HEK293 (cell line): ENCODE measurements around the gene TNFRSF6B.

ENCODE experiments used
- CTCF ChIA-PET: fragments of 350-600 bp; formaldehyde crosslinking; extraction: SDS; loops from one replicate; lab custom pipeline; 2021; ENCODE audit warnings: antibody characterized with exemption; lab: Yijun Ruan, JAX
- POLR2A ChIA-PET: fragments of 300-600 bp; formaldehyde crosslinking; extraction: SDS; loops from one replicate; lab custom pipeline; 2020; ENCODE audit warnings: antibody characterized with exemption, inconsistent platforms; lab: Yijun Ruan, JAX
- H3K27ac ChIP-seq: fragments of 200-500 bp; sonication (Bioruptor generic); 2 replicates; pipeline ENCODE4 v1.5.1; 2014; ENCODE audit warnings: low read depth, low read length, control low read depth, inconsistent platforms; ENCODE audit errors: extremely low read depth
- H3K36me3 ChIP-seq, 2 experiments: fragments of 200-500 bp in 1 of 2; sonication (Bioruptor generic) in 1 of 2; 1 replicate in 1 of 2; 2 replicates in 1 of 2; pipeline ENCODE4 v1.5.1; 2014 to 2017; ENCODE audit warnings: inconsistent platforms in 2 of 2, low read length in 2 of 2; ENCODE audit not compliant: control insufficient read depth in 2 of 2, insufficient read depth in 1 of 2
- H3K4me1 ChIP-seq: fragments of 200-500 bp; sonication (Bioruptor generic); 2 replicates; pipeline ENCODE4 v1.5.1; 2014; ENCODE audit warnings: mild to moderate bottlenecking, low read length, inconsistent platforms; ENCODE audit not compliant: control insufficient read depth, insufficient read depth
- H3K4me3 ChIP-seq: 2 replicates; pipeline ENCODE4 v1.5.1; 2011; ENCODE audit warnings: low read depth, mild to moderate bottlenecking, control low read depth, low read length, moderate library complexity
- H3K9me3 ChIP-seq: fragments of 200-500 bp; sonication (Bioruptor generic); 2 replicates; pipeline ENCODE4 v1.5.1; 2014; ENCODE audit warnings: low read depth, low read length, inconsistent platforms; ENCODE audit not compliant: control insufficient read depth, insufficient read depth
- BCL11B ChIP-seq: fragments of 450-650 bp; formaldehyde crosslinking; IDR thresholded peaks from 2 replicates; pipeline ENCODE4 v1.5.1; 2016; ENCODE audit warnings: low read depth, missing biosample characterization, missing genetic modification characterization
- HOXD13 ChIP-seq: sonication (generic); formaldehyde crosslinking; IDR thresholded peaks from 2 replicates; pipeline ENCODE4 v1.8.0; 2022; ENCODE audit warnings: missing genetic modification reagents, borderline replicate concordance
- KLF1 ChIP-seq: fragments of 450-650 bp; formaldehyde crosslinking; IDR thresholded peaks from 2 replicates; pipeline ENCODE4 v1.5.1; 2016; ENCODE audit warnings: missing biosample characterization, missing genetic modification characterization
- KLF8 ChIP-seq: fragments of 450-650 bp; formaldehyde crosslinking; IDR thresholded peaks from 2 replicates; pipeline ENCODE4 v1.5.1; 2016; ENCODE audit warnings: missing biosample characterization, missing genetic modification characterization
- ZFHX2 ChIP-seq: fragments of 450-650 bp; formaldehyde crosslinking; conservative IDR thresholded peaks from 2 replicates; pipeline ENCODE4 v1.5.1; 2016; ENCODE audit warnings: missing biosample characterization, missing genetic modification characterization
- ZNF10 ChIP-seq: fragments of 450-650 bp; formaldehyde crosslinking; IDR thresholded peaks from 2 replicates; pipeline ENCODE4 v1.5.1; 2017; ENCODE audit warnings: missing biosample characterization, missing genetic modification characterization
- ZNF133 ChIP-seq: fragments of 450-650 bp; formaldehyde crosslinking; IDR thresholded peaks from 2 replicates; pipeline ENCODE4 v1.5.1; 2016; ENCODE audit warnings: missing biosample characterization, missing genetic modification characterization
- ZNF23 ChIP-seq: fragments of 450-650 bp; formaldehyde crosslinking; IDR thresholded peaks from 2 replicates; pipeline ENCODE4 v1.5.1; 2016; ENCODE audit warnings: missing biosample characterization, missing genetic modification characterization, borderline replicate concordance
- ZNF571 ChIP-seq: fragments of 450-650 bp; formaldehyde crosslinking; IDR thresholded peaks from 2 replicates; pipeline ENCODE4 v1.5.0; 2017; ENCODE audit warnings: missing biosample characterization, missing genetic modification characterization
- ZNF776 ChIP-seq: fragments of 450-650 bp; formaldehyde crosslinking; IDR thresholded peaks from 2 replicates; pipeline ENCODE4 v1.5.0; 2017; ENCODE audit warnings: missing biosample characterization, missing genetic modification characterization, borderline replicate concordance
- TF ChIP-seq, protein P1 (sequence below): fragments of 450-650 bp; formaldehyde crosslinking; IDR thresholded peaks from 2 replicates; pipeline ENCODE4 v1.5.1; 2017; ENCODE audit warnings: missing biosample characterization, missing genetic modification characterization
- TF ChIP-seq, protein P2 (sequence below): fragments of 450-650 bp; formaldehyde crosslinking; IDR thresholded peaks from 2 replicates; pipeline ENCODE4 v1.5.1; 2016; ENCODE audit warnings: missing biosample characterization, missing genetic modification characterization

The TNFRSF6B gene

DNA sequence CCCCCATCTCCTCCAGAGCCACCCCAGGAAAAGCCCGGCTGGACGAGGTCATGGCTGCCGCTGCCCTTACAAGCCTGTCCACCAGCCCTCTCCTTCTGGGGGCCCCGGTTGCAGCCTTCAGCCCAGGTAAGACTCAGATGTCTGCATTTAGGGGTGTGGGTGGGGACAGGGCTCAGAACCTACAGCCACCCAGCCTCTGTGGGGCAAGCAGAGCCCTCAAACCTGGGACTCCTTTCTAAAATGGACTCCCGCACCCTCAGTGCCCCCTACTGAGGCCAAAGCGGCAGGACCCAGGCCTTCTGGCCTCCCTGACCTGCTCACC, 44.9 kb downstream of the TNFRSF6B start:
- peaks cover 4 to 35% of the 10 kb centered on the region in 2 experiments; a peak in 1 of 3 replicates for H3K36me3 ChIP-seq
- H3K4me3 ChIP-seq: peak overlapping the region; percentile 54; the same call in 1 of the 2 replicates
- no peaks in the 10 kb centered on the region for H3K9me3 ChIP-seq
- no peak for TF ChIP-seq ZNF23 (tag by site-specific recombination)
- TF ChIP-seq HOXD13 (CRISPR knock-in tag): no peak
- TF ChIP-seq ZNF133: no peak
- TF ChIP-seq ZNF10 (tag by site-specific recombination): no peak
- H3K27ac ChIP-seq: peak overlapping the region; percentile 48
- POLR2A ChIA-PET: interaction anchor here (0.7 to 1.6 kb wide), 8 partner anchors 9 to 239 kb away, joined by 3 to 13 read pairs (median 6); partner anchors contain the start of genes ARFRP1, PRPF6, TPD52L2 and UCKL1
- H3K4me1 ChIP-seq: no peaks in the 10 kb centered on the region; the same call in 1 of the 2 replicates
- CTCF ChIA-PET: interaction anchor here (0.6 to 1.0 kb wide), 3 partner anchors 121 to 670 kb away, joined by 3 read pairs; partner anchors contain the start of gene TPD52L2

DNA sequence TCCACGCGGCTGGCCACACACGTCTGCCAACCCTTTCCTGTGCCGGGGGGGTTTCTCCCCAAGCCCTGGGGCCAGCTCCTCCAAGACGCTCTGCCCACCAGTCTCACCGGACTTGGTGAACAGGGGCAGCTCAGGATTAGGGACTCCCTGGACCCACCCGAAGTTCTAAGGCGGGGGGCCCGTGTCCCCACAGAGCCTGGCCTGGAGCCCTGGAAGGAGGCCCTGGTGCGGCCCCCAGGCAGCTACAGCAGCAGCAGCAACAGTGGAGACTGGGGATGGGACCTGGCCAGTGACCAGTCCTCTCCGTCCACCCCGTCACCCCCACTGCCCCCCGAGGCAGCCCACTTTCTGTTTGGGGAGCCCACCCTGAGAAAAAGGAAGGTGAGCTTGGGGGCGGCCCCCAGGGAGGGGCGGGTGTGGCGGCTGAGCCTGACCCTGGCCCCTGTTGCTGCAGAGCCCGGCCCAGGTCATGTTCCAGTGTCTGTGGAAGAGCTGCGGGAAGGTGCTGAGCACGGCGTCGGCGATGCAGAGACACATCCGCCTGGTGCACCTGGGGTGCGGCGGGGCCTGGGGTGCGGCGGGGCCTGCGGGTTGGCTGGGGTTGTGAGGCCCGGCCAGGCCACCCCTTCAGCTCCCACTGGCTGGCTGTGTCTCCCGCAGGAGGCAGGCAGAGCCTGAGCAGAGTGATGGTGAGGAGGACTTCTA, 45.4 kb downstream of the TNFRSF6B start:
- H3K4me1 ChIP-seq: no peaks in the 10 kb centered on the region; the same call in 1 of the 2 replicates
- POLR2A ChIA-PET: interaction anchor here (0.7 to 1.6 kb wide), 8 partner anchors 9 to 239 kb away, joined by 3 to 13 read pairs (median 6); partner anchors contain the start of genes ARFRP1, PRPF6, TPD52L2 and UCKL1
- 0 out of 2 replicates have a peak, but pooled peaks have one; percentile 14 for TF ChIP-seq KLF8 (tag by site-specific recombination)
- no peak for TF ChIP-seq BCL11B (tag by site-specific recombination)
- H3K4me3 ChIP-seq: no peak overlapping the region
- CTCF ChIA-PET: interaction anchor here (0.6 to 1.0 kb wide), 3 partner anchors 44 to 123 kb away, joined by 3 read pairs; partner anchors contain the start of gene TPD52L2
- H3K27ac ChIP-seq: peak overlapping the region; percentile 48
- H3K9me3 ChIP-seq: no peaks in the 10 kb centered on the region
- H3K36me3 ChIP-seq: peaks cover 4 to 30% of the 10 kb centered on the region in 2 experiments; a peak in 1 of 3 replicates

DNA sequence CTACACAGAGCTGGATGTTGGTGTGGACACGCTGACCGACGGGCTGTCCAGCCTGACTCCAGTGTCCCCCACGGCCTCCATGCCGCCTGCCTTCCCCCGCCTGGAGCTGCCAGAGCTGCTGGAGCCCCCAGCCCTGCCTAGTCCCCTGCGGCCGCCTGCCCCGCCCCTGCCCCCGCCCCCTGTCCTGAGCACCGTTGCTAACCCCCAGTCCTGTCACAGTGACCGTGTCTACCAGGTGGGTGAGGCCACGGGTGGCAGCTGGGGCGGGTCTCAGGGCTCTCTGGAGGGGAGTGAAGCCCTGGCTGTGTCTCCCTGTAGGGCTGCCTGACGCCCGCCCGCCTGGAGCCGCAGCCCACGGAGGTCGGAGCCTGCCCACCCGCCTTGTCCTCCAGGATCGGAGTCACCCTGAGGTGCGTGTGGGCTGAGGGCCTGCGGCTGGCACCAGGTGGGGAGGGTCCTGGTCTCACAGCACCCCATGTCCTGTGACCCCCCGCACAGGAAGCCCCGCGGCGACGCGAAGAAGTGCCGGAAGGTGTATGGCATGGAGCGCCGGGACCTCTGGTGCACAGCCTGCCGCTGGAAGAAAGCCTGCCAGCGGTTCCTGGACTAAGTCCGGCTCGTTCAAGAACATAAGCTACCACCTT, 46.1 kb downstream of the TNFRSF6B start:
- H3K4me3 ChIP-seq: no peak overlapping the region
- H3K9me3 ChIP-seq: no peaks in the 10 kb centered on the region
- H3K27ac ChIP-seq: no peak overlapping the region
- no peaks in the 10 kb centered on the region; the same call in 1 of the 2 replicates for H3K4me1 ChIP-seq
- TF ChIP-seq, protein P1, sequence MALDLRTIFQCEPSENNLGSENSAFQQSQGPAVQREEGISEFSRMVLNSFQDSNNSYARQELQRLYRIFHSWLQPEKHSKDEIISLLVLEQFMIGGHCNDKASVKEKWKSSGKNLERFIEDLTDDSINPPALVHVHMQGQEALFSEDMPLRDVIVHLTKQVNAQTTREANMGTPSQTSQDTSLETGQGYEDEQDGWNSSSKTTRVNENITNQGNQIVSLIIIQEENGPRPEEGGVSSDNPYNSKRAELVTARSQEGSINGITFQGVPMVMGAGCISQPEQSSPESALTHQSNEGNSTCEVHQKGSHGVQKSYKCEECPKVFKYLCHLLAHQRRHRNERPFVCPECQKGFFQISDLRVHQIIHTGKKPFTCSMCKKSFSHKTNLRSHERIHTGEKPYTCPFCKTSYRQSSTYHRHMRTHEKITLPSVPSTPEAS (tag by site-specific recombination): no peak
- TF ChIP-seq KLF1 (tag by site-specific recombination) (0 out of 2 replicates have a peak, but pooled peaks have one; percentile 37), ZNF776 (tag by site-specific recombination) (no peak), ZFHX2 (tag by site-specific recombination) (0 out of 2 replicates have a peak, but pooled peaks have one; percentile 35), ZNF571 (tag by site-specific recombination) (no peak)
- TF ChIP-seq, protein P2, sequence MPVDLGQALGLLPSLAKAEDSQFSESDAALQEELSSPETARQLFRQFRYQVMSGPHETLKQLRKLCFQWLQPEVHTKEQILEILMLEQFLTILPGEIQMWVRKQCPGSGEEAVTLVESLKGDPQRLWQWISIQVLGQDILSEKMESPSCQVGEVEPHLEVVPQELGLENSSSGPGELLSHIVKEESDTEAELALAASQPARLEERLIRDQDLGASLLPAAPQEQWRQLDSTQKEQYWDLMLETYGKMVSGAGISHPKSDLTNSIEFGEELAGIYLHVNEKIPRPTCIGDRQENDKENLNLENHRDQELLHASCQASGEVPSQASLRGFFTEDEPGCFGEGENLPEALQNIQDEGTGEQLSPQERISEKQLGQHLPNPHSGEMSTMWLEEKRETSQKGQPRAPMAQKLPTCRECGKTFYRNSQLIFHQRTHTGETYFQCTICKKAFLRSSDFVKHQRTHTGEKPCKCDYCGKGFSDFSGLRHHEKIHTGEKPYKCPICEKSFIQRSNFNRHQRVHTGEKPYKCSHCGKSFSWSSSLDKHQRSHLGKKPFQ (tag by site-specific recombination): no peak
- ChIA-PET CTCF (interaction anchor here (0.6 to 1.1 kb wide), 2 partner anchors 33 to 43 kb away, joined by 3 read pairs; no protein-coding TSS in a partner anchor), POLR2A (no interaction called here)
- H3K36me3 ChIP-seq: peaks cover 4 to 28% of the 10 kb centered on the region in 2 experiments; a peak in 1 of 3 replicates
